ENCODE data around the gene PGBD5. TPM values are rescaled to one million over a fixed set of nuclear protein-coding genes. Genes with fewer than 3 reads are reported as not detected.
A peak's percentile ranks its signal among the peaks of the same experiment; 100 is the strongest.

PGBD5 gene
- total RNA-seq, 1 donor = not detected

DNA sequence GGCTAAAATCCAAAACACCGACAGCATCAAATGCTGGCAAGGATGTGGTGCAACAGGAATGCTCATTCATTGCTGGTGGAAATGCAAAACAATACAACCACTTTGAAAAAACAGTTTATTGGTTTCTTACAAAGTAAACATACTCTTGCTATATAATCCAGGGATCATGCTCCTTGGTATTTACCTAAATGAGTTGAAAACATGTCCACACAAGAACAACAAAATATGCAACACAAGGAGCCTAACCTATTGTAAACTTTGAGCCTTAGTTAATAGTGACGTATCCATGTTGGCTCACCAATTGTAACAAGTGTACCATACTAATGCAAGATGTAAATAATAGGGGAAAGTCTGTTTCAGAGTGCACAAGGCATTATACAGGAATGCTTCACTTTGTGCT lies 37.2 kb upstream of the PGBD5 start:
- no peak for DNase-seq (ENCODE audit: low read depth)
- H3K4me3 ChIP-seq (ENCODE audit: low read depth, low read length) = no peak overlapping the region
- TF ChIP-seq, protein P1, sequence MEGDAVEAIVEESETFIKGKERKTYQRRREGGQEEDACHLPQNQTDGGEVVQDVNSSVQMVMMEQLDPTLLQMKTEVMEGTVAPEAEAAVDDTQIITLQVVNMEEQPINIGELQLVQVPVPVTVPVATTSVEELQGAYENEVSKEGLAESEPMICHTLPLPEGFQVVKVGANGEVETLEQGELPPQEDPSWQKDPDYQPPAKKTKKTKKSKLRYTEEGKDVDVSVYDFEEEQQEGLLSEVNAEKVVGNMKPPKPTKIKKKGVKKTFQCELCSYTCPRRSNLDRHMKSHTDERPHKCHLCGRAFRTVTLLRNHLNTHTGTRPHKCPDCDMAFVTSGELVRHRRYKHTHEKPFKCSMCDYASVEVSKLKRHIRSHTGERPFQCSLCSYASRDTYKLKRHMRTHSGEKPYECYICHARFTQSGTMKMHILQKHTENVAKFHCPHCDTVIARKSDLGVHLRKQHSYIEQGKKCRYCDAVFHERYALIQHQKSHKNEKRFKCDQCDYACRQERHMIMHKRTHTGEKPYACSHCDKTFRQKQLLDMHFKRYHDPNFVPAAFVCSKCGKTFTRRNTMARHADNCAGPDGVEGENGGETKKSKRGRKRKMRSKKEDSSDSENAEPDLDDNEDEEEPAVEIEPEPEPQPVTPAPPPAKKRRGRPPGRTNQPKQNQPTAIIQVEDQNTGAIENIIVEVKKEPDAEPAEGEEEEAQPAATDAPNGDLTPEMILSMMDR (IDR thresholded peaks at IDR 0.05; ENCODE audit: insufficient read depth, low read depth, low read length) = no peak

DNA sequence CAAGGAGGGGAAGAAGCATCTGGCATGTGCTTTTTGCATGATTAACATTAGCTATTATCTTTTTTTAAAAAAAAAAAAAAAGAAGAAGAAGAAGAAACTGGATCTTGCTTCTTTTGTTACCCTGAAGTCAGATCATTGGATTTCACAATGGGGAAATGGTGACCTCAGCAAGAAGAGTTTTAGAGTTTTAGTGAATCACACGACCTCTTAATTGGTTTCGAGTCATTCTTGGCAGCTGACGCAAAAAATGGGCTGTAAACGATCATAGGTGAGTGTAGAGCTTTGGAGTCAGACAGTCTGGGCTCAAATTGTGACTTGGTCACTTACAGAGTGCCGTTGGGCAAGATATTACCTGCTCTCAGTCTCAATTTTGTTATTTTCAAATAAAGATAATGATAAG lies 33.3 kb upstream of the PGBD5 start:
- TF ChIP-seq, protein P1 (IDR thresholded peaks at IDR 0.05; ENCODE audit: insufficient read depth, low read depth, low read length) = no peak
- no peak overlapping the region for H3K4me3 ChIP-seq (ENCODE audit: low read depth, low read length)
- peak; percentile 28 for DNase-seq (ENCODE audit: low read depth)

DNA sequence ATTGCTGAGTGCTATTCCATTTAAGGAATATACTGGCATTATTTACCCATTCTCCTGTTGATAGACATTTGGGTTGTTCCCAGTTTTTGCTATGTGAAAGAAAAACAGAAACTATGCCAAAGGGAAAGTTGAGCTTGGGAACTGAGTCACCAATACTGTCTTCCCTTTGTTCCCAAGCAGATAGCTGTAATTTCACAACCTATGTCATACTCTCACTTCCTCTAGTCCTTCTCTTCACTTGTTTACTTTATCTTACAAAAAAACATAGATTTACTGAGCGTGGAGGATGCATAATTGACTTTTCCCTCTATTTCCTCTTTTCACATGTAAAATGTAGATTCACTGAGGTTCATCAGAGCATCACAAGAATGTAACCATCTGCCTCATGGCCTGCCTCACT lies 32.4 kb upstream of the PGBD5 start:
- TF ChIP-seq, protein P1 (IDR thresholded peaks at IDR 0.05; ENCODE audit: insufficient read depth, low read depth, low read length) = no peak
- H3K4me3 ChIP-seq (ENCODE audit: low read depth, low read length) = no peak overlapping the region
- peak; percentile 5 for DNase-seq (ENCODE audit: low read depth)

DNA sequence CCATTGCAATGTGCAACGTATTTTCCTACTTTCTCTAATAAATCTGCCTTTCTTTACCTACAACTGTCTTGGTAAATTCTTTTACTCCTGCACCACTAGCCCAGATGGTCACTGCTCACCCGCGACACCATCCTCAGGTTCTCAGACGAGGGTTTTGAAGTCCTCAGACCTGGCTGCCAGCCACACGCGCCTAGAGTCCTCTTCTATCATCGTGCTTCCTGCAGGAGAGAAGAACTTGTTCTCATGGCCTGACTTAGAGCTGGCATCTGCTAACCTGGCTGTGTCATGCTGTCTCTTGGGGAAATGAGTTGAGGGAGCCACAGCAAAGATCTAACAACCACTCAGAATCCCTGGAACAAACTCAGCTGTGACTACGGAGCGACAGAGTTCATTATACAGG lies 30.3 kb upstream of the PGBD5 start:
- no peak for DNase-seq (ENCODE audit: low read depth)
- H3K4me3 ChIP-seq (ENCODE audit: low read depth, low read length) = no peak overlapping the region
- TF ChIP-seq, protein P1 (IDR thresholded peaks at IDR 0.05; ENCODE audit: insufficient read depth, low read depth, low read length) = no peak

DNA sequence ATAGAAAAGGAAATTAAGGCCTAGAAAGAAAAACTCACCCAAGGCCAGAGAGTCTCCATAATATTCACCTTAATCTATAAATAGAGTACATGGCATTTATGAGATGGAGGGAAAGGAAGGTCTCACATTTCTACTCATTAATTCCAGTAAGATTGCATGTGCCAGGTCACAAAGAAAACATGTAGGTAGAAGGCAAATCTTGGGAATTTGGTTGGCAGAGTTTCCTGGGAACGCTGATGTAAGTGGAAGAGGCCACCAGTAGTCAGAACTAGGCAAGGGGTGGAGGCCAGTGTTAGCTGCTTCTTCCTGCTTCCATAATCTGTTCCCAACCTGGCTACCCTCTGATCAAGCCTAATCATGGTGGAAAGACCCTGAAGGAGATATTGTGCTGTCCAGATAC lies 29.2 kb upstream of the PGBD5 start:
- H3K4me3 ChIP-seq (ENCODE audit: low read depth, low read length) = no peak overlapping the region
- DNase-seq (ENCODE audit: low read depth) = no peak
- TF ChIP-seq, protein P1 (IDR thresholded peaks at IDR 0.05; ENCODE audit: insufficient read depth, low read depth, low read length) = no peak

DNA sequence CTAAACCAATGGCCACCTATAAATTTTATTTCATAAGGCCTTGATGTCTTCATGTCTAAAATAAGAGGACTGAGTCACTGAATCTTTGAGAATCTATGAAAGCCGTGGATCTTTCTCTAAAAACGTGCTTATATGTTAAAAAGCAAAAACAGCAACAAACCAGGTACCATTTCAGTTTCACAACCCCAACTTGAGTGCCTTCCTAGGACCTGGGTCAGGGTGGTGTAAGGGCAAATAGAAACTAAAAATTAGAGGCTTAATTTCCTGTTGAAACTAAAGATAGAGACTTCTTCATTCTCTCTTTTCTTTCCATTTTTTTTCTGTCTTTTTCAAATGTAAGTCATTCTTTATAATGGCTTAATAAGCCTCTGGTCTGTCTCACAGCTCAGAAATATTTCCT lies 27.2 kb upstream of the PGBD5 start:
- TF ChIP-seq, protein P1 (IDR thresholded peaks at IDR 0.05; ENCODE audit: insufficient read depth, low read depth, low read length) = no peak
- no peak overlapping the region for H3K4me3 ChIP-seq (ENCODE audit: low read depth, low read length)
- no peak for DNase-seq (ENCODE audit: low read depth)

Data from fibroblast of villous mesenchyme (primary cell).